Measurements from ENCODE around the gene CDC14B.

DNA sequence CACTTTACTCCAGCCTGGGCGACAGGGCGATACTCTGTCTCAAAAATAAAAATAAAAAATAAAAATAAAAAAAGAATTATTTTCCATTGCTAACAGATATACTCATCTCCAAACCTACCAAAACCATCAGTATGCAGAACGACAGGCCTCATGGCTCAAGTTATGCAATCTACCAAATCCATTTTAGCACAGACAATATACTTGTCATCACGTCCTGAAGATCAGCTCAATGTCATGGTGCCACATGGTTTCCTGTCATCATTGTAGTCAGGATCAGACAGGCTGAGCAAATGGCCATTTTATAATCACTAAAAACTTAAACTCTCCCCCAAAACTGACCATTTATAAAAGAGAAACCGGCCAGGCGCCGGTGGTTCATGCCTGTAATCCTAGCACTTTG lies 100.5 kb downstream of the CDC14B start:
- TF ChIP-seq EZH2phosphoT487 (IDR thresholded peaks at IDR 0.05; ENCODE audit: borderline replicate concordance) (no peak), CTCF (conservative IDR thresholded peaks at IDR 0.05; ENCODE audit: low read length) (no peak)

All from Loucy (cell line).